ENCODE data around the gene GRIN3A. TPM values are rescaled to one million over a fixed set of nuclear protein-coding genes. Genes with fewer than 3 reads are reported as not detected.

The GRIN3A gene
- total RNA-seq, 1 experiment from 2014 or later = 0.02 TPM

GRCh38 chr9:101540069-101540468 is 198.4 kb downstream of the GRIN3A start:
- H3K4me3 Mint-ChIP-seq = no peak overlapping the region
- ChIA-PET POLR2A (no interaction called here), CTCF (interaction anchor here (0.9 to 2.0 kb wide), 2 partner anchors 66 to 81 kb away, joined by 3 to 8 read pairs; no protein-coding TSS in a partner anchor)
- peaks cover 21% of the 10 kb centered on the region for H3K36me3 Mint-ChIP-seq
- peaks cover 3% of the 10 kb centered on the region; the same call in 1 of the 2 replicates for H3K4me1 Mint-ChIP-seq
- ATAC-seq = no peak
- no peak for DNase-seq (ENCODE audit: low spot score)
- no peaks in the 10 kb centered on the region for H3K27me3 Mint-ChIP-seq (ENCODE audit: low read depth)
- H3K27ac Mint-ChIP-seq = no peak overlapping the region
- H3K9me3 Mint-ChIP-seq = no peaks in the 10 kb centered on the region
- TF ChIP-seq EMX1 (CRISPR knock-in tag; IDR thresholded peaks at IDR 0.05) = no peak
- TF ChIP-seq ATF3 (CRISPR knock-in tag; conservative IDR thresholded peaks at IDR 0.05) = no peak
- no peak for TF ChIP-seq TEAD4 (CRISPR knock-in tag; IDR thresholded peaks at IDR 0.05)
- TF ChIP-seq ZSCAN18 (CRISPR knock-in tag; IDR thresholded peaks at IDR 0.05) = no peak
- TF ChIP-seq SOX15 (CRISPR knock-in tag; IDR thresholded peaks at IDR 0.05) = no peak
- TF ChIP-seq, protein P1, sequence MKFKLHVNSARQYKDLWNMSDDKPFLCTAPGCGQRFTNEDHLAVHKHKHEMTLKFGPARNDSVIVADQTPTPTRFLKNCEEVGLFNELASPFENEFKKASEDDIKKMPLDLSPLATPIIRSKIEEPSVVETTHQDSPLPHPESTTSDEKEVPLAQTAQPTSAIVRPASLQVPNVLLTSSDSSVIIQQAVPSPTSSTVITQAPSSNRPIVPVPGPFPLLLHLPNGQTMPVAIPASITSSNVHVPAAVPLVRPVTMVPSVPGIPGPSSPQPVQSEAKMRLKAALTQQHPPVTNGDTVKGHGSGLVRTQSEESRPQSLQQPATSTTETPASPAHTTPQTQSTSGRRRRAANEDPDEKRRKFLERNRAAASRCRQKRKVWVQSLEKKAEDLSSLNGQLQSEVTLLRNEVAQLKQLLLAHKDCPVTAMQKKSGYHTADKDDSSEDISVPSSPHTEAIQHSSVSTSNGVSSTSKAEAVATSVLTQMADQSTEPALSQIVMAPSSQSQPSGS (CRISPR knock-in tag; IDR thresholded peaks at IDR 0.05; ENCODE audit: borderline replicate concordance, low read depth) = no peak
- no peak for TF ChIP-seq ELF4 (CRISPR knock-in tag; IDR thresholded peaks at IDR 0.05; ENCODE audit: low read depth)
- no peak for TF ChIP-seq E2F4 (CRISPR knock-in tag; IDR thresholded peaks at IDR 0.05; ENCODE audit: borderline replicate concordance, low read depth)
- TF ChIP-seq ZBTB43 (CRISPR knock-in tag; IDR thresholded peaks at IDR 0.05) = no peak
- TF ChIP-seq PRDM15 (CRISPR knock-in tag; IDR thresholded peaks at IDR 0.05) = no peak
- no peak for TF ChIP-seq ZNF281 (CRISPR knock-in tag; IDR thresholded peaks at IDR 0.05)
- TF ChIP-seq ZNF416 (CRISPR knock-in tag; IDR thresholded peaks at IDR 0.05) = no peak
- no peak for TF ChIP-seq SP1 (CRISPR knock-in tag; conservative IDR thresholded peaks at IDR 0.05)
